GM18951 (cell line): ENCODE measurements around the gene OR51L1.
"Not testable (repeated sequence)": the region's sequence is repeated elsewhere in the genome, so short reads cannot be mapped to it uniquely, and the experiment has no call there.

ENCODE experiments used
- POLR2A ChIP-seq: IDR thresholded peaks from 4 replicates; pipeline ENCODE4 v1.6.1; 2011; ENCODE audit warnings: mild to moderate bottlenecking; ENCODE audit not compliant: insufficient read length, insufficient read depth; ENCODE audit errors: extremely low read depth
- in situ Hi-C: fragments of 300-500 bp; cut with MboI; formaldehyde crosslinking; loops from one replicate; pipeline ENCODE4 v1.12.0; 2022; ENCODE audit warnings: low sequenced_read_pairs, mixed read lengths, inconsistent platforms; ENCODE audit not compliant: unreplicated experiment

Gene OR51L1

GRCh38 chr11:4994551-4994950 is at the start of gene OR51L1:
Gene OR51L1, plus strand, starts transcription at chr11:4994851. Its CDS starts 4,132 bp downstream, at chr11:4998983.
- TF ChIP-seq POLR2A: no peak
- in situ Hi-C loops: no loop called here

GRCh38 chr11:4947505-4947904 is 47.1 kb upstream of the OR51L1 start, which contains the start of gene OR51A4:
Gene OR51A4, minus strand, starts transcription at chr11:4947605. Its CDS starts 505 bp downstream, at chr11:4947100.
- in situ Hi-C loops: no loop called here
- TF ChIP-seq POLR2A: no peak

- in situ Hi-C loops: not testable (repeated sequence)
Observed at GRCh38 chr11:4955613-4956012, 39.0 kb upstream of the OR51L1 start, which contains the start of gene OR51A2. Gene OR51A2, minus strand, starts transcription at chr11:4955713. Its CDS starts 0 bp downstream, at chr11:4955713.

GRCh38 chr11:4957396-4957795 is 37.3 kb upstream of the OR51L1 start:
- in situ Hi-C loops: no loop called here
- no peak for TF ChIP-seq POLR2A

- in situ Hi-C loops: no loop called here
- TF ChIP-seq POLR2A: no peak
Observed at GRCh38 chr11:4960877-4961276, 33.8 kb upstream of the OR51L1 start.

GRCh38 chr11:4962816-4963215 is 31.8 kb upstream of the OR51L1 start:
- TF ChIP-seq POLR2A: no peak
- in situ Hi-C loops: no loop called here

GRCh38 chr11:4975436-4975835 is 19.2 kb upstream of the OR51L1 start:
- TF ChIP-seq POLR2A: no peak
- in situ Hi-C loops: no loop called here

- in situ Hi-C loops: no loop called here
- no peak for TF ChIP-seq POLR2A
Observed at GRCh38 chr11:4979036-4979435, 15.6 kb upstream of the OR51L1 start.

GRCh38 chr11:4982678-4983077 is 12.0 kb upstream of the OR51L1 start:
- no peak for TF ChIP-seq POLR2A
- in situ Hi-C loops: no loop called here

GRCh38 chr11:4983841-4984240 is 10.8 kb upstream of the OR51L1 start:
- in situ Hi-C loops: no loop called here

GRCh38 chr11:4991060-4991459 is 3.6 kb upstream of the OR51L1 start:
- TF ChIP-seq POLR2A: no peak
- in situ Hi-C loops: no loop called here

More at GRCh38 chr11:4983841-4984240, 10.8 kb upstream of the OR51L1 start:
- TF ChIP-seq POLR2A: no peak

- TF ChIP-seq POLR2A: no peak
- in situ Hi-C loops: loop anchor here (10.0 kb wide), 1 partner anchor 370 kb away; the partner anchor contains the start of gene OR51D1
Observed at GRCh38 chr11:5004424-5005274, 10.0 kb downstream of the OR51L1 start.

GRCh38 chr11:5007561-5007960 is 12.9 kb downstream of the OR51L1 start:
- in situ Hi-C loops: loop anchor here (10.0 kb wide), 1 partner anchor 373 kb away; the partner anchor contains the start of gene OR51D1
- no peak for TF ChIP-seq POLR2A

GRCh38 chr11:5011254-5011653 is 16.6 kb downstream of the OR51L1 start:
- no peak for TF ChIP-seq POLR2A
- in situ Hi-C loops: no loop called here
